NCI-H345 (cell line): Measurements from ENCODE around the gene CNTF.
A peak's percentile ranks its signal among the peaks of the same experiment; 100 is the strongest.

Source experiments
- DNase-seq: peaks from one replicate; lab custom pipeline; 2025; lab: John Stamatoyannopoulos, UW

CNTF gene

DNA sequence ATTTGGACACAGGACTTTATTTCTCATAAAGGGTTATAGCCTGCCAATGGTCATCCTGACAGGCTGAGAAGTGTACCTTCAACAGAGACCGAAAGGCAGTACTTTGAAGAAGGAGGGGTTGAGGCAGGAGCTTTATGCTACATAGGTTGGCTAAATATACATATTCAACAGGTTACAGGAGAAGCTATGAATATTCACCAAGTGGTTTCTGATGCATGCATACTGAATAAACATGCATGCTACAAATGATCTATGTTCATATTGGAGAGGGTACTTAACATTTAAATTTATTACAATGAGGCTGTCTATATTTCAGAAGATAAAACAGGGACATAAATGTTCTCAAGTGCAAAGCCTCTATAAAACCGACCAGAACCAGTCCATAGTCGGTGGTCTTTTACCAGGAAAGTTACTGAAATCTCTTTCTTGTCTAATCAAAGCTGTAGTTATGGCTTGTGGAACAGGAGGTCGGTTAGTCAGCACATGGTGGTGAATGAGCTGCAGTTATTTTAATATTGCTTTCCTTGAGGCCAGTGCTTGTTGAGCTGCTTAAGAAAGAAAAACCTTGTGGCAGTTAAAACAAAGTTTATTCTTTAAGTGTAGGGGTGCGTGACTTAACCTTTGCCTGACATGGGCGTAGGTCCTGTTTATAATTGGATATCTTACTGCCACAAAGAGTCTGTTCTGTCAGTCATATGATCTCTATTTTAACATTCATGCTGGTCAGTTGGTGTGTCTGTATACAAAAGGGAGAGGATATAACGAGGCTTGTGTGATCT, 19.5 kb downstream of the CNTF start:
- DNase-seq = no peak

DNA sequence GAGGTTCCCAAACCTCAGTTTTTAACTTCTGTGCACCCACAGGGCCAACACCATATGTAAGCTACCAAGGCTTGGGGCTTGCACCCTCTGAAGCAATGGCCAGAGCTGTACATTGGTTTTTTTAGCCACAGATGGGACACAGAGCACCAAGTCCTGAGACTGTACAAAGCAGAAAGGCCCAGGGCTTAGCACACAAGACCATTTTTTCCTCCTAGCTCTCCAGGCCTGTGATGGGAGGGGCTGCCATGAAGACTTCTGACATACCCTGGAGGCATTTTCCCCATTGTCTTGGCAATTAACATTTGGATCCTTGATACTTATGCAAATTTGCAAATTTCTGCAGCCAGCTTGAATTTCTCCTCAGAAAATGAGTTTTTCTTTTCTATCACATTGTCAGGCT, 23.4 kb downstream of the CNTF start:
- DNase-seq = no peak

GRCh38 chr11:58647141-58647699, 24.8 kb downstream of the CNTF start:
- DNase-seq = peak; percentile 35

- no peak for DNase-seq
Measured at GRCh38 chr11:58647866-58648265, 25.4 kb downstream of the CNTF start.

GRCh38 chr11:58649623-58650022, 27.2 kb downstream of the CNTF start:
- no peak for DNase-seq

- DNase-seq = no peak
Measured at GRCh38 chr11:58650496-58650895, 28.0 kb downstream of the CNTF start.

GRCh38 chr11:58652726-58653280, 30.3 kb downstream of the CNTF start:
- DNase-seq = no peak

- DNase-seq = peak; percentile 79
Measured at GRCh38 chr11:58654079-58654907, 31.8 kb downstream of the CNTF start.

GRCh38 chr11:58654908-58655296, 32.4 kb downstream of the CNTF start:
- no peak for DNase-seq

GRCh38 chr11:58656348-58656747, 33.9 kb downstream of the CNTF start:
- no peak for DNase-seq

DNA sequence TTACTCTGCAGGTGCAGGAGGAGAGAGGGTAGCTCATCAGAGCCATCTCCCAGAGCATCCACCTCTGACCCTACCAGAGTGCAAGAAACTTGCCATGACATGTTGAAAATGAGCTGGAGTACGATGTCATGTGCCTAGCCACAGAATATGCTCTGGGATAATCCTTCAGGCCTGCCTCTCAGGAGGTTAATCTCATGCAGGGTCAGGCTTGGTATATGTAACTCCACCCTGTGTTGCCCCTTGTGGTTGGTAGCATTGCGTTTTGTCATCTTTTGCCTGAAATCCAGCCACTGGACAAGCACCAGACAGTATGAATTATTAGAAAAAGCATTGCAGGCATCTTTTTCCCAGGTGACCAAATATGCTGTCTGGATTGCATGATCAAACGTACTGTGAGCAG, 36.2 kb downstream of the CNTF start:
- DNase-seq = peak; percentile 16

- no peak for DNase-seq
Measured at GRCh38 chr11:58659404-58659803, 36.9 kb downstream of the CNTF start.

GRCh38 chr11:58659910-58660570, 37.6 kb downstream of the CNTF start:
- no peak for DNase-seq

DNA sequence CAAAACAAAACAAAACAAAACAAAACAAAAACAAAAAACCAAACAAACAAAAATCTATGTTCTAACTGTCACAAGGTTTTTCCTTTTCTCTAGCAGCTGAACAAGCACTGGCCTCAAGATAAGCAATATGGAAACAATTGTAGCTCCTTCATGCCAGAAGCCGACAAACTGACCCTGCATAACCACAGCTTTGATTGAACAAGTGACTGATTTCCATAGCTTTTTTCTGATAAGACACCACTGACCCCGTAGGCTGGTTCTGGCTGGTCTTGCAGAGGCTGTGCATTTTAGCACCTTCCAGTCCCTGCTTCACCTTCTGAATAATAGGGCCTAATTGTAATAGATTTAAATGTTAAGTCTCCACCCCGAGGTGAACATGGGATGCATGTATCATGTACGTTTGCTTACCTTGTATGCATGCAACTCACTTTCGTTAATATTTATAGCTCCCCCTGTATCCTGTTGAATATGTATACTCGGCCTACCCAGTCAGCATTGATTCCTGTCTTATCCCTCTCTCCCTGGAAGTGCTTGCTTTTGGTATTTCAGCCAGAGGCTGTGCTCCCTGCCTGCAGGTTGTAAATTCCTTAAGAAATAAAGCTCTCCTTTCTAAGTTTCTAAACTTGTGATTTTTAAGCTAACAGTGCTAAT, 49.6 kb downstream of the CNTF start:
- no peak for DNase-seq

GRCh38 chr11:58674609-58675008, 52.1 kb downstream of the CNTF start:
- no peak for DNase-seq
